GM04504 (cell line): Measurements from ENCODE around the gene SPP1.

Source experiments
- DNase-seq: peaks from one replicate; pipeline ENCODE4 v3.0.0-alpha.2; 2012; ENCODE audit warnings: low read depth

SPP1 gene

GRCh38 chr4:87956501-87956900 is 19.0 kb upstream of the SPP1 start:
- no peak for DNase-seq

- DNase-seq, result no peak
Measured at GRCh38 chr4:87957061-87957460, 18.5 kb upstream of the SPP1 start.

DNA sequence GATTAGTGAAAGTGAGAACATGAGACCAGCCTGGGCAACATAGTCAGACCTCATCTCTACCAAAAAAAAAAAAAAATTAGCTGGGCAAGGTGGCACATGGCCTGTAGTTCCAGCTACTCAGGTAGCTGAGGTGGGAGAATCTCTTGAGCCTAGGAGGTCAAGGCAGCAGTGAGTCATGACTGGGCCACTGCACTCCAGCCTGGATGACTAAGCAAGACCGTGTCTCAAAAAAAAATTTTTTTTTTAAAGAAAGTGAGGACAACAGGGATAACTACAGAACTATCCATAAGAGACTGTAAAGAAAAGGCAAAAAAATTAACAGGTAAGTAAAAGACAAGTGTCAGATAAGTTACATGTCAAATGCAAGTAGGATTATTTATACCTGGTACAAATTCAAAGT is 13.5 kb upstream of the SPP1 start:
- DNase-seq, result peak; percentile 13

GRCh38 chr4:87962398-87963146 is 12.9 kb upstream of the SPP1 start:
- no peak for DNase-seq

GRCh38 chr4:87965501-87965975 is 10.0 kb upstream of the SPP1 start:
- no peak for DNase-seq

DNA sequence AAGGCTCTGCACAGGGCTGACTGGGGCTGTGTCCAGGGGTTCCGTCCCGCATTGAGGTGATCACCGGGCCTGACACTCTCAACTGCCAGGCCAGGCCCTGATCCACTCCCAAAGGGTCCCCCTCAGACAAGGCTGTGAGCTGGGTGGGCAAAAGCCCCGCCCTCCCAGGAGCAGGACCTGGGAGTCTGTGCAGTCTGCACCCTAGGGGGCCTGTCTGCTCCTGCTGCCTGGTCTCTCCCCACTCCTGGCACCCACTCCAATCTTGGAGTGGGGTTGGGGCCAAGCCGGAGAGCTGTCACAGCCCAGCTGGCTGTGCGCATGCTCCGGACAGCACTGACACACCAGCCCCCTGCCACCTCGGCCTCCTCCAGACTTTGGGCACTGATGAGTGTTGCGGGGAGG is 9.4 kb upstream of the SPP1 start:
- no peak for DNase-seq

DNA sequence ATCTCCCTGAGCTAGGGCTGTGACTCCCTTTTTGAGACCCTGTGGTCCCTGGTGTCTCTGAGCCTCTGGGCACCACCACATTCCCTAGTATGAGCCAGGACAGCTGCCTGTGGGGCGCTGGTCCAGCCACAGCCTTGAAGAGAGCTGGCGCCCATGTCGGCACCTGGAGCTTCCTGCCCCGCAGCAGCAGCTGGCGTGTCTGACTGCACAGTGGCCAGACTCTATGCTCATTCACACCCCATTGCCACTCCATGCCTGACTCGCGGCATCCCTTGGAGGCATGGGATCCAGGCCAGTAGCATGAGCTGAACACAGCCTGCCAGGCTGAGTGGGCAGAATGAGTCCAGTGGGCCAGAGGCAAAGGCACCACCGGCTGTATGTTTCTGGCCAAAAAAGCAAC is 8.3 kb upstream of the SPP1 start:
- DNase-seq, result no peak

DNA sequence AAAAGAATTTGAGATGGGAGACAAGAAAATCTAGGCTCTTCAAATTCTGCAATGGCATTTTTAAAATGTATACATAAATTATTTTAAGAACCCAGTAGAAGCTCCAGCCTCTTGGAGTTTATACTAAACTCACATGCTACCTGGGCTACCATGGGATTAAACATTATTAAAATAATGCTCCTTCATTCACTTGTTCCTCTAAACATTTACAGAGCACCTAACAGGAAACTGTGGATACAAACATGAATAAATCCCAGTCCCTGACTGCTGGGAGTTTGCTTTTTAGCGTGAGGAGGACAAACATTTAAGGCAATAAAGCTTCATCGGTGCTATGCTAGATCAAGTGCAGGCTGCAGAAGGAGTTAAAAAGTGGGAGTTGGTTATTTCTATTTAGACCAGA is 5.4 kb upstream of the SPP1 start:
- DNase-seq, result no peak

- DNase-seq, result no peak
Measured at GRCh38 chr4:87971866-87972265, 3.6 kb upstream of the SPP1 start.

GRCh38 chr4:87973283-87974169 is 2.0 kb upstream of the SPP1 start:
- DNase-seq, result peak; percentile 89

GRCh38 chr4:87974856-87975462 is 555 bp upstream of the SPP1 start:
- no peak for DNase-seq

DNA sequence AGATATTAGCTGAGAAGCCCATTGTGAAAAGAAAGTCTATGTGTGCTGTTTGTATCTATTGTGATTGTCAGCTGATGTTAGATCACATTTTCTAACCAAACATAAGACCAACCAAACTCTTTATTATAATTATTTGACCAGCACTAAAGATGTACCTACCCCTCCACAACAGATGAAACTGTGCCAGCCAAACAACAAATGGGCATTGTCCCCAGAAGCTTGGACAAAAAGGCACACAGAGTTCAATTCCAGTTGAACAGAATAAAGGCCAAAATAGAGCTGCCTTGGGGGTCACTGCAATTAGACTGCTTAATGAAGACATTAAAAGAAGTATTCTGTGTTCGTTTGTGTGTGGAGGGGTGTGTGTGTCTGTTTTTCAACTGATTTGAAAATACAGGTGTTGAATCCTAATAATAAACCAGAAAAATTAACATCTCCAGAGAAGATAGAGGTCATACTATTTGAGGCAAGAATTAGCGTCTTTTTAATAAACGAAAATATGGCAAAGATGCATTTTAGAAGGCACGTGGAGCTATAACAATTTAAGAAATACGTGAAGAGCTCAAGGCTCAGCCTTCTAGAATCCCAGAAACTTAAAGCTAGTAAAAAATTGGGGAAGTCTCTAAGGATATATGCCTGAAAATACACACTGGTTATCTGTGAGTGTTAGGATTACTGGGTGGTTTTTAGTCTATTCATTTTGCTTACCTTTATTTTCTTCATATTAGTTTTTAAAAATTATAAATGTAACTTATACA is 2.2 kb downstream of the SPP1 start:
- no peak for DNase-seq

DNA sequence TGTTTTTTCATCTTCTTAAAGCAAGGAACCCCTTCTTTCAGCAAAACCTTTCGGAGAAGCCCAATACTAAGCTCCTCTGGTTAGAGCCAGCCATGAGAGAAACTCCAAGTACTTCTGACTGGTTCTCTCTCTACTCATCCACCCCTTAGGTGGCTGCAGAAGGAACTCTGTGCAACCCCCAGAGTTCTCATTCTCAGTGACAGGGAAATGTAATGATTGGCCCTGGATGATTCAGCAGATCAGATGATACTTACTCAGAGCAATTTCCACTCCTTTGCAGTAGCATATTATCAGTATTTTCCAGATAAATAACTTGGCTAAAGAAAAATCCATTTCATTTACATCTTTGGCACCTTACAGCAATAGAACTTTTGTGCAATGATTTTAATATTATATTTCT is 3.2 kb downstream of the SPP1 start:
- DNase-seq, result no peak

- no peak for DNase-seq
Measured at GRCh38 chr4:87979810-87980209, 4.3 kb downstream of the SPP1 start.

GRCh38 chr4:87981486-87981885 is 6.0 kb downstream of the SPP1 start:
- DNase-seq, result no peak

DNA sequence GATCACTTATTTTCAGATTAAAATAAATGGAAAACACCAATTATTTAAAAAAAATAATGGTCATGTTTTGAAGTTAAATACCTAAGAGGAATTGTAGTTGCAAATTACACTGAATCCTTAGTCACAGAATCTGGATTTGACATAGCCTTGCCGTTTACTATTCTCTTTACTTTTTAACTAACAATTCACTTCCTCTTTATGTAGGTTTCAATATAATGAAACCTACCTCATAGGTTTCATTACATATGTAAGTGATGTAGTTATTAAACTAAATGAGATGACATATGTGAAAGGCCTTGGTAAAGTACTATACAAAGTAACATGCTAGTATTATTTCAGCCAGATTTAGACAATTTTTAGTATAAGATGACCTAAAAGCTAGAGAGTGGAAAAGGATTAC is 6.5 kb downstream of the SPP1 start:
- no peak for DNase-seq

GRCh38 chr4:87982446-87983010 is 7.0 kb downstream of the SPP1 start:
- no peak for DNase-seq

DNA sequence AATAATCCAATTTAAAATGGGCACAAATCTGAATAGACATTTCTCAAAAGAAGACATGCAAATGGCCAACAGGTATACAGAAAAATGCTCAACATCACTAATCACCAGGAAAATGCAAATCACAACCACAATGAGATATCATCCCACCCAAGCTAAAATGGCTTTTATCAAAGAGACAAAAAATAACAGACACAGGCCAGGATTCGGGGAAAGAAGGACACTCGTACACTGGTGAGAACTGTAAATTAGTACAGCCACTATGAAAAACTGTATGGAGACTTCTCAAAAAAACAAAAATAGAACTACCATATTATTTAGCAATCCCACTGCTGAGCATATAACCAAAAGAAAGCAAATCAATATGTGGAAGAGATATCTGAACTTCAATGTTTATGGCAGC is 8.5 kb downstream of the SPP1 start:
- DNase-seq, result no peak

DNA sequence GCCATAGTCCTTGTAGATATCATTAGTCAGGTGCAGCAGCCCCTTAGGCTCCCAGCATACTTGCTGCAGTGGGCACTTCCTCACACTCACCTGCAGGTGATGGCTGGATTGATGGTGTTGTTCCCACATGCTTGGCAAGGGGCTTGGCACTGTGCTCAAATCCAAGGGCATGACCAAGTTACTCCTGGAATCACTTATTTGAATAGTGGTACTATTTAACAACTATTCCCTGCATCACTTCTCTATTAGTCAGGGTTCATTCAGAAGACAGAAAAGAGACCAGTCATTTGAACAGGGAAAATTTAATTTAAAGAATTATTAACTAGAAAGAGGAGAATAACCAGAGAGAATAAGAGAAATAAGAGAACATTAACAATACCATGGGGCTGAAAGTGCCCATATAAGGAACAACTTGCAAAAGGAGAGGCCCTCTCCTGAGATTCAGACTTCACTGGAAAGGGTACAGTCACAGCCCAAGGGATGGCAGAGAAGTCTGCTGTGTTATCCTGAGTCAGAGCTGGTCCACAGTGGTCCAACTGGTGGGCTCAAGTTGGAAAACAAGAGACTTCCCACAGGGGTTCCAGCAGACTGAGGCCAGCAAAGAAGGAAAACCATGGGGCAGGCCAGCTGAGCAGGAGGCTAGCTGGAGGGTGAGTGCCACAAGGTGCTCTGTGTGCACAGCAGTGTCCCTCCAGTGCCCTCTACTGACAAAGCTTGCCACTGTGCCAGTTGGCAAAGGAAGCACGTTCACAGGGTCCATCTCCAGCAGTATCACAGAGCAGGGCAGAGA is 9.8 kb downstream of the SPP1 start:
- DNase-seq, result peak; percentile 24

DNA sequence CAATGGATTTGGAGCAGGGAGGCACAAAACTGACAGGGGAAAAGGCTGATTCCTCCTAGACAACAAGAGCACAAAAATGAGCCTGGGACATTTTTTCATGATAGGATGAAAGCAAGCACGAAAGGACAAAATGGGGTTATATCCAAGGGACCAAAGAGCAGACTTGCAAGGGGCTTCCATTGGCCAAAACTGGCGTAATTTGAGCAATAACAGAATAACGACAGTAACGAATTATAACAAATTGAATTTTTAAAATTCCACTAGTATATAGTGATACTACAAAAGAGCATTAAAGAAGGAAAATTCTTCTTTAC is 10.3 kb downstream of the SPP1 start:
- DNase-seq, result no peak

DNA sequence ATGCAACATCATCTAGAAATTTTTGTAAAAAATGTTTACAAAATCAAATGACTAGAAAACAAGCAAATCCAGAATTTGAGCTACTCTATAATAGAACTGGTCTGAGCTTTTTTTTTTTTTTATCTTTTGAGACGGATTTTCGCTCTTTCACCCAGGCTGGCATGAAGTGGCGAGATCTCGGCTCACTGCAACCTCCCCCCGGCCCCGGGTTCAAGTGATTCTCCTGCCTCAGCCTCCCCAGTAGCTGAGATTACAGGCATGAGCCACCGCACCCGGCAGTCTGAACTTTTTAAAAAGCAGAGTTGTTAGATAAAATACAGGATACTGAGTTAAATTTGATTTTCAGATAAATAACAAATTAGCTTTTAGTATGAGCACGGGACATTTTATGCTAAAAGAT is 11.0 kb downstream of the SPP1 start:
- no peak for DNase-seq
